K562 (cell line): ENCODE data around the gene SACM1L. TPM values are rescaled to one million over a fixed set of nuclear protein-coding genes. Genes with fewer than 3 reads are reported as not detected.

ENCODE experiments used
- ARID1B ChIP-seq: fragments of 450-650 bp; IDR thresholded peaks from 2 replicates; pipeline ENCODE4 v1.6.1; 2016; ENCODE audit warnings: antibody characterized with exemption, mild to moderate bottlenecking, inconsistent platforms
- ARNT ChIP-seq, 2 experiments: fragments of 450-650 bp; IDR thresholded peaks; 2 replicates each; pipeline ENCODE4 v1.6.1; 2016; ENCODE audit warnings: mild to moderate bottlenecking in 1 of 2
- BCOR ChIP-seq: fragments of 450-650 bp; IDR thresholded peaks from 2 replicates; pipeline ENCODE4 v1.6.1; 2016
- CBX1 ChIP-seq: sonication (generic); IDR thresholded peaks from 2 replicates; pipeline ENCODE4 v1.6.1; 2016; ENCODE audit warnings: antibody characterized with exemption, low read depth, mild to moderate bottlenecking
- FOSL1 ChIP-seq: fragments of 200-800 bp; sonication (Bioruptor generic); conservative IDR thresholded peaks from 2 replicates; pipeline ENCODE4 v1.6.1; 2016; ENCODE audit warnings: missing genetic modification characterization, missing compliant biosample characterization
- GTF2E2 ChIP-seq: fragments of 200-800 bp; sonication (Bioruptor generic); IDR thresholded peaks from 2 replicates; pipeline ENCODE4 v1.6.1; 2016; ENCODE audit warnings: missing genetic modification characterization, missing compliant biosample characterization
- KAT8 ChIP-seq: fragments of 450-650 bp; IDR thresholded peaks from 2 replicates; pipeline ENCODE4 v1.6.1; 2016; ENCODE audit warnings: low read depth, mild to moderate bottlenecking
- KDM1A ChIP-seq, 2 experiments: fragments of 450-650 bp; IDR thresholded peaks; 2 replicates each; pipeline ENCODE4 v1.6.1; 2016; ENCODE audit warnings: mild to moderate bottlenecking in 2 of 2
- MCM2 ChIP-seq: fragments of 450-650 bp; IDR thresholded peaks from 2 replicates; pipeline ENCODE4 v1.6.1; 2017; ENCODE audit warnings: low read depth, mild to moderate bottlenecking
- MTA1 ChIP-seq: fragments of 450-650 bp; IDR thresholded peaks from 2 replicates; pipeline ENCODE4 v1.6.1; 2017; ENCODE audit warnings: borderline replicate concordance
- MTA2 ChIP-seq: fragments of 450-650 bp; IDR thresholded peaks from 2 replicates; pipeline ENCODE4 v1.6.1; 2016; ENCODE audit warnings: low read depth
- RBM25 ChIP-seq: fragments of 200-400 bp; formaldehyde crosslinking; IDR thresholded peaks from 2 replicates; pipeline ENCODE4 v1.6.1; 2018; ENCODE audit warnings: low read length, low read depth, moderate library complexity; ENCODE audit not compliant: severe bottlenecking
- RFX5 ChIP-seq: IDR thresholded peaks from 2 replicates; pipeline ENCODE4 v1.6.1; 2011; ENCODE audit warnings: low read depth, mild to moderate bottlenecking, improper control_type of control experiment, low read length
- SMARCA4 ChIP-seq: fragments of 450-650 bp; IDR thresholded peaks from 2 replicates; pipeline ENCODE4 v1.6.1; 2016
- TAL1 ChIP-seq: fragments of 450-650 bp; IDR thresholded peaks from 2 replicates; pipeline ENCODE4 v1.6.1; 2016; ENCODE audit warnings: mild to moderate bottlenecking
- TOE1 ChIP-seq, 2 experiments: fragments of 450-650 bp in 1 of 2; sonication (generic) in 1 of 2; formaldehyde crosslinking in 1 of 2; IDR thresholded peaks; 2 replicates each; pipeline versions ENCODE4 v1.7.1 to v1.8.0; 2016 to 2022; ENCODE audit warnings: borderline replicate concordance in 2 of 2, mild to moderate bottlenecking in 2 of 2, antibody characterized with exemption in 1 of 2, inconsistent platforms in 1 of 2, low read depth in 1 of 2, missing genetic modification reagents in 1 of 2, moderate library complexity in 1 of 2
- TRIM28 ChIP-seq: fragments of 450-650 bp; IDR thresholded peaks from 2 replicates; pipeline ENCODE4 v1.6.1; 2017
- TSC22D4 ChIP-seq: fragments of 450-650 bp; IDR thresholded peaks from 2 replicates; pipeline ENCODE4 v1.6.1; 2016; ENCODE audit warnings: missing genetic modification characterization, missing biosample characterization, control low read depth
- ZNF12 ChIP-seq: sonication (generic); formaldehyde crosslinking; IDR thresholded peaks from 2 replicates; pipeline ENCODE4 v1.4.0; 2020; ENCODE audit warnings: mild to moderate bottlenecking, missing genetic modification reagents
- ZNF277 ChIP-seq: fragments of 250-450 bp; sonication (Bioruptor Pico); IDR thresholded peaks from 2 replicates; pipeline ENCODE4 v1.8.0; 2022; ENCODE audit warnings: inconsistent platforms, mild to moderate bottlenecking, moderate library complexity, borderline replicate concordance
- ZNF551 ChIP-seq: fragments of 250-450 bp; sonication (Bioruptor Pico); IDR thresholded peaks from 2 replicates; pipeline ENCODE4 v1.5.0; 2021; ENCODE audit warnings: mild to moderate bottlenecking, moderate library complexity
- ZNF57 ChIP-seq: fragments of 450-650 bp; formaldehyde crosslinking; IDR thresholded peaks from 2 replicates; pipeline ENCODE4 v1.4.0; 2020; ENCODE audit warnings: mild to moderate bottlenecking, moderate library complexity
- polyA plus RNA-seq, 8 experiments: library from polyadenylated mRNA; depleted of rRNA in 4 of 8; stranded (reverse) in 5 of 8; unstranded in 3 of 8; fragments of >200 nt; fragmentation: Nextera tagmentation in 2 of 8; fragmentation: Illumina TruSeq in 1 of 8; extraction: Ambion mirVana in 2 of 8; extraction: Trizol in 1 of 8; gene quantifications; 2 replicates each; pipeline versions ENCODE4 v1.2.1 to v1.2.3, GENCODE V29; 2011 to 2014; ENCODE audit warnings: inconsistent platforms in 1 of 8, missing spikeins in 1 of 8
- total RNA-seq, 7 experiments: library from RNA; depleted of rRNA in 6 of 7; stranded (reverse); fragments of >200 nt in 6 of 7; fragmentation: Illumina TruSeq in 2 of 7; extraction: Trizol in 2 of 7; gene quantifications; 2 replicates each; pipeline versions ENCODE4 v1.2.1 to v1.2.3, GENCODE V29; 2011 to 2021; ENCODE audit warnings: low replicate concordance in 1 of 7
- TF ChIP-seq, protein P1 (sequence below): fragments of 450-650 bp; IDR thresholded peaks from 2 replicates; pipeline ENCODE4 v1.6.1; 2018; ENCODE audit warnings: mild to moderate bottlenecking, low read depth; ENCODE audit not compliant: partially characterized antibody
- TF ChIP-seq, protein P2 (sequence below): fragments of 450-650 bp; formaldehyde crosslinking; IDR thresholded peaks from 2 replicates; pipeline ENCODE4 v1.4.0; 2022; ENCODE audit warnings: missing genetic modification characterization
- TF ChIP-seq, protein P3 (sequence below): fragments of 450-650 bp; IDR thresholded peaks from 2 replicates; pipeline ENCODE4 v1.6.1; 2016
- TF ChIP-seq, protein P4 (sequence below): fragments of 450-650 bp; IDR thresholded peaks from 2 replicates; pipeline ENCODE4 v1.6.1; 2016; ENCODE audit warnings: low read depth, mild to moderate bottlenecking, moderate library complexity

The SACM1L gene
- total and polyA plus RNA-seq, 9 of the 15 experiments (the other 6 are each of a cell fraction or from before 2014, with no cell fraction given) = 25.7 to 67.2 (median 40.3) TPM

DNA sequence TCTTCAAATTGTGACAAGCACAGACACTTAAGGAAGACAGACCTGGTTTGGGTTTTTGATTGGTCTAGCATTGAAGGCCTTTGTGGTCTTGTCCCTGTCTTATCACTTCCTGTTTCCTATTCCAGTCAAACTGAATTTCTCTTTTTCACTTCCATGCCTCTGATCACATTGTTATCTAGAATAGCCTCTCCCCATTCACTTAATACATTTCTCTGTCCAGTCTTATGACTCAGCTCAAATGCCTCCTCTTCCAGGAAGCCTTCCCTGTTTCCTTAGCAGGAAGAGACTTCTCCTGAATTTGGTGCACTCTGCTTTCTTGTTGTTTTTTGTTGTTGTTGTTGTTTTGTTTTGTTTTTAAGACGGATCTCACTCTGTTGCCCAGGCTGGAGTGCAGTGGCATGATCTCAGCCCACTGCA, 49.1 kb upstream of the SACM1L start (continued):
- TF ChIP-seq, protein P1, sequence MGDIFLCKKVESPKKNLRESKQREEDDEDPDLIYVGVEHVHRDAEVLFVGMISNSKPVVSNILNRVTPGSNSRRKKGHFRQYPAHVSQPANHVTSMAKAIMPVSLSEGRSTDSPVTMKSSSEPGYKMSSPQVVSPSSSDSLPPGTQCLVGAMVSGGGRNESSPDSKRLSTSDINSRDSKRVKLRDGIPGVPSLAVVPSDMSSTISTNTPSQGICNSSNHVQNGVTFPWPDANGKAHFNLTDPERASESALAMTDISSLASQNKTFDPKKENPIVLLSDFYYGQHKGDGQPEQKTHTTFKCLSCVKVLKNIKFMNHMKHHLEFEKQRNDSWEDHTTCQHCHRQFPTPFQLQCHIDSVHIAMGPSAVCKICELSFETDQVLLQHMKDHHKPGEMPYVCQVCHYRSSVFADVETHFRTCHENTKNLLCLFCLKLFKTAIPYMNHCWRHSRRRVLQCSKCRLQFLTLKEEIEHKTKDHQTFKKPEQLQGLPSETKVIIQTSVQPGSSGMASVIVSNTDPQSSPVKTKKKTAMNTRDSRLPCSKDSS = peak; percentile 26
- TF ChIP-seq TSC22D4 (tag) (no peak), FOSL1 (tag) (peak; percentile 87), TOE1 (IDR thresholded peaks at IDR 0.05; ENCODE audit: borderline replicate concordance) (peak; percentile 77), TOE1 (CRISPR knock-in tag; IDR thresholded peaks at IDR 0.05; ENCODE audit: borderline replicate concordance, low read depth) (no peak), ARNT (IDR thresholded peaks at IDR 0.05) (peak in 1 of 2 experiments; percentile 82; a peak in 3 of 4 replicates), ZNF551 (CRISPR knock-in tag) (no peak), BCOR (peak; percentile 100), ZNF277 (no peak), MTA1 (peak; percentile 62; the same call in 1 of the 2 replicates), CBX1 (peak; percentile 92; the same call in 1 of the 2 replicates), SMARCA4 (peak; percentile 87), TRIM28 (no peak), ZNF57 (CRISPR knock-in tag) (no peak), KAT8 (no peak), RBM25 (peak; percentile 83), RFX5 (no peak), GTF2E2 (tag) (peak; percentile 47; the same call in 1 of the 2 replicates), ZNF12 (CRISPR knock-in tag) (0 out of 2 replicates have a peak, but pooled peaks have one; percentile 36), MCM2 (no peak), ARID1B (peak; percentile 86), TAL1 (peak; percentile 41; the same call in 1 of the 2 replicates), MTA2 (peak; percentile 45; the same call in 1 of the 2 replicates), KDM1A (IDR thresholded peaks at IDR 0.05) (peak; percentile 90 to 95)
- TF ChIP-seq, protein P2, sequence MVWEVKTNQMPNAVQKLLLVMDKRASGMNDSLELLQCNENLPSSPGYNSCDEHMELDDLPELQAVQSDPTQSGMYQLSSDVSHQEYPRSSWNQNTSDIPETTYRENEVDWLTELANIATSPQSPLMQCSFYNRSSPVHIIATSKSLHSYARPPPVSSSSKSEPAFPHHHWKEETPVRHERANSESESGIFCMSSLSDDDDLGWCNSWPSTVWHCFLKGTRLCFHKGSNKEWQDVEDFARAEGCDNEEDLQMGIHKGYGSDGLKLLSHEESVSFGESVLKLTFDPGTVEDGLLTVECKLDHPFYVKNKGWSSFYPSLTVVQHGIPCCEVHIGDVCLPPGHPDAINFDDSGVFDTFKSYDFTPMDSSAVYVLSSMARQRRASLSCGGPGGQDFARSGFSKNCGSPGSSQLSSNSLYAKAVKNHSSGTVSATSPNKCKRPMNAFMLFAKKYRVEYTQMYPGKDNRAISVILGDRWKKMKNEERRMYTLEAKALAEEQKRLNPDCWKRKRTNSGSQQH (CRISPR knock-in tag) = 0 out of 2 replicates have a peak, but pooled peaks have one; percentile 71
- TF ChIP-seq, protein P3, sequence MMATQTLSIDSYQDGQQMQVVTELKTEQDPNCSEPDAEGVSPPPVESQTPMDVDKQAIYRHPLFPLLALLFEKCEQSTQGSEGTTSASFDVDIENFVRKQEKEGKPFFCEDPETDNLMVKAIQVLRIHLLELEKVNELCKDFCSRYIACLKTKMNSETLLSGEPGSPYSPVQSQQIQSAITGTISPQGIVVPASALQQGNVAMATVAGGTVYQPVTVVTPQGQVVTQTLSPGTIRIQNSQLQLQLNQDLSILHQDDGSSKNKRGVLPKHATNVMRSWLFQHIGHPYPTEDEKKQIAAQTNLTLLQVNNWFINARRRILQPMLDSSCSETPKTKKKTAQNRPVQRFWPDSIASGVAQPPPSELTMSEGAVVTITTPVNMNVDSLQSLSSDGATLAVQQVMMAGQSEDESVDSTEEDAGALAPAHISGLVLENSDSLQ = peak; percentile 44
- TF ChIP-seq, protein P4, sequence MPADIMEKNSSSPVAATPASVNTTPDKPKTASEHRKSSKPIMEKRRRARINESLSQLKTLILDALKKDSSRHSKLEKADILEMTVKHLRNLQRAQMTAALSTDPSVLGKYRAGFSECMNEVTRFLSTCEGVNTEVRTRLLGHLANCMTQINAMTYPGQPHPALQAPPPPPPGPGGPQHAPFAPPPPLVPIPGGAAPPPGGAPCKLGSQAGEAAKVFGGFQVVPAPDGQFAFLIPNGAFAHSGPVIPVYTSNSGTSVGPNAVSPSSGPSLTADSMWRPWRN = peak; percentile 30; the same call in 1 of the 2 replicates
